Measurements from ENCODE around the gene ARHGAP31.

ARHGAP31 gene

GRCh38 chr3:119293871-119294695 lies at the start of gene ARHGAP31:
Gene ARHGAP31 (plus strand): TSS chr3:119294383. CDS start chr3:119294905, 522 bp downstream.
- no peaks in the 10 kb centered on the region for H3K4me1 ChIP-seq (ENCODE audit: insufficient read depth, insufficient read length)
- peaks cover 57% of the 10 kb centered on the region for H3K27me3 ChIP-seq (ENCODE audit: insufficient read depth, insufficient read length)

GRCh38 chr3:119245778-119246177 lies 48.4 kb upstream of the ARHGAP31 start:
- no peak for DNase-seq (ENCODE audit: low read depth, low spot score)
- H3K9me3 ChIP-seq (ENCODE audit: insufficient read depth, low read length), result peaks cover 21% of the 10 kb centered on the region
- no peaks in the 10 kb centered on the region for H3K27me3 ChIP-seq (ENCODE audit: insufficient read depth, insufficient read length)
- no peaks in the 10 kb centered on the region for H3K36me3 ChIP-seq (ENCODE audit: insufficient read depth, insufficient read length, low read length)
- no peak overlapping the region for H3K4me3 ChIP-seq (ENCODE audit: insufficient read length, low read depth)
- no peaks in the 10 kb centered on the region for H3K4me1 ChIP-seq (ENCODE audit: insufficient read depth, insufficient read length)
- no peak for TF ChIP-seq YY1 (IDR thresholded peaks at IDR 0.05; ENCODE audit: insufficient read depth, insufficient read length)
- no peak for TF ChIP-seq SUZ12 (IDR thresholded peaks at IDR 0.05; ENCODE audit: extremely low read depth, insufficient read depth, insufficient read length)
- no peak for TF ChIP-seq ZNF274 (IDR thresholded peaks at IDR 0.05; ENCODE audit: low read depth, low read length)
- H3K9ac ChIP-seq (ENCODE audit: insufficient read length, low read depth), result no peak overlapping the region

More at GRCh38 chr3:119293871-119294695, at the start of gene ARHGAP31:
- Histone ChIP-seq H3K4me3 (ENCODE audit: insufficient read length, low read depth) (peak within 1 kb of the TSS; percentile 57), H3K36me3 (ENCODE audit: insufficient read depth, insufficient read length, low read length) (no peaks in the 10 kb centered on the region), H3K9ac (ENCODE audit: insufficient read length, low read depth) (peak within 1 kb of the TSS; percentile 71), H3K9me3 (ENCODE audit: insufficient read depth, low read length) (no peaks in the 10 kb centered on the region)
- peak; percentile 38 for DNase-seq (ENCODE audit: low read depth, low spot score)
- TF ChIP-seq SUZ12 (IDR thresholded peaks at IDR 0.05; ENCODE audit: extremely low read depth, insufficient read depth, insufficient read length), result no peak
- no peak for TF ChIP-seq YY1 (IDR thresholded peaks at IDR 0.05; ENCODE audit: insufficient read depth, insufficient read length)
- TF ChIP-seq ZNF274 (IDR thresholded peaks at IDR 0.05; ENCODE audit: low read depth, low read length), result no peak

- Histone ChIP-seq H3K27me3 (ENCODE audit: insufficient read depth, insufficient read length) (no peaks in the 10 kb centered on the region), H3K9me3 (ENCODE audit: insufficient read depth, low read length) (peaks cover 9% of the 10 kb centered on the region; the same call in 1 of the 2 replicates), H3K4me1 (ENCODE audit: insufficient read depth, insufficient read length) (no peaks in the 10 kb centered on the region), H3K36me3 (ENCODE audit: insufficient read depth, insufficient read length, low read length) (no peaks in the 10 kb centered on the region), H3K9ac (ENCODE audit: insufficient read length, low read depth) (no peak overlapping the region), H3K4me3 (ENCODE audit: insufficient read length, low read depth) (no peak overlapping the region)
- no peak for TF ChIP-seq ZNF274 (IDR thresholded peaks at IDR 0.05; ENCODE audit: low read depth, low read length)
- no peak for TF ChIP-seq SUZ12 (IDR thresholded peaks at IDR 0.05; ENCODE audit: extremely low read depth, insufficient read depth, insufficient read length)
- TF ChIP-seq YY1 (IDR thresholded peaks at IDR 0.05; ENCODE audit: insufficient read depth, insufficient read length), result no peak
- DNase-seq (ENCODE audit: low read depth, low spot score), result no peak
Measured at GRCh38 chr3:119255214-119255613, 39.0 kb upstream of the ARHGAP31 start.

GRCh38 chr3:119257111-119257510 lies 37.1 kb upstream of the ARHGAP31 start:
- TF ChIP-seq SUZ12 (IDR thresholded peaks at IDR 0.05; ENCODE audit: extremely low read depth, insufficient read depth, insufficient read length), result no peak
- no peak for TF ChIP-seq YY1 (IDR thresholded peaks at IDR 0.05; ENCODE audit: insufficient read depth, insufficient read length)
- TF ChIP-seq ZNF274 (IDR thresholded peaks at IDR 0.05; ENCODE audit: low read depth, low read length), result no peak
- no peak for DNase-seq (ENCODE audit: low read depth, low spot score)

GRCh38 chr3:119257654-119258410 lies 36.4 kb upstream of the ARHGAP31 start:
- Histone ChIP-seq H3K27me3 (ENCODE audit: insufficient read depth, insufficient read length) (no peaks in the 10 kb centered on the region), H3K36me3 (ENCODE audit: insufficient read depth, insufficient read length, low read length) (no peaks in the 10 kb centered on the region), H3K4me3 (ENCODE audit: insufficient read length, low read depth) (no peak overlapping the region), H3K9ac (ENCODE audit: insufficient read length, low read depth) (no peak overlapping the region), H3K4me1 (ENCODE audit: insufficient read depth, insufficient read length) (no peaks in the 10 kb centered on the region), H3K9me3 (ENCODE audit: insufficient read depth, low read length) (peaks cover 9% of the 10 kb centered on the region; the same call in 1 of the 2 replicates)
- TF ChIP-seq YY1 (IDR thresholded peaks at IDR 0.05; ENCODE audit: insufficient read depth, insufficient read length) (no peak), ZNF274 (IDR thresholded peaks at IDR 0.05; ENCODE audit: low read depth, low read length) (no peak), SUZ12 (IDR thresholded peaks at IDR 0.05; ENCODE audit: extremely low read depth, insufficient read depth, insufficient read length) (no peak)
- no peak for DNase-seq (ENCODE audit: low read depth, low spot score)

More at GRCh38 chr3:119257111-119257510, 37.1 kb upstream of the ARHGAP31 start:
- H3K9ac ChIP-seq (ENCODE audit: insufficient read length, low read depth), result no peak overlapping the region
- no peaks in the 10 kb centered on the region for H3K27me3 ChIP-seq (ENCODE audit: insufficient read depth, insufficient read length)
- no peaks in the 10 kb centered on the region for H3K4me1 ChIP-seq (ENCODE audit: insufficient read depth, insufficient read length)
- H3K4me3 ChIP-seq (ENCODE audit: insufficient read length, low read depth), result no peak overlapping the region
- H3K36me3 ChIP-seq (ENCODE audit: insufficient read depth, insufficient read length, low read length), result no peaks in the 10 kb centered on the region
- H3K9me3 ChIP-seq (ENCODE audit: insufficient read depth, low read length), result peaks cover 9% of the 10 kb centered on the region; the same call in 1 of the 2 replicates

GRCh38 chr3:119258915-119259314 lies 35.3 kb upstream of the ARHGAP31 start:
- no peaks in the 10 kb centered on the region for H3K4me1 ChIP-seq (ENCODE audit: insufficient read depth, insufficient read length)
- H3K9me3 ChIP-seq (ENCODE audit: insufficient read depth, low read length), result peaks cover 9% of the 10 kb centered on the region; the same call in 1 of the 2 replicates
- no peaks in the 10 kb centered on the region for H3K36me3 ChIP-seq (ENCODE audit: insufficient read depth, insufficient read length, low read length)
- H3K27me3 ChIP-seq (ENCODE audit: insufficient read depth, insufficient read length), result no peaks in the 10 kb centered on the region
- TF ChIP-seq ZNF274 (IDR thresholded peaks at IDR 0.05; ENCODE audit: low read depth, low read length) (no peak), SUZ12 (IDR thresholded peaks at IDR 0.05; ENCODE audit: extremely low read depth, insufficient read depth, insufficient read length) (no peak), YY1 (IDR thresholded peaks at IDR 0.05; ENCODE audit: insufficient read depth, insufficient read length) (no peak)
- no peak for DNase-seq (ENCODE audit: low read depth, low spot score)
- no peak overlapping the region for H3K4me3 ChIP-seq (ENCODE audit: insufficient read length, low read depth)
- H3K9ac ChIP-seq (ENCODE audit: insufficient read length, low read depth), result no peak overlapping the region

- no peaks in the 10 kb centered on the region for H3K36me3 ChIP-seq (ENCODE audit: insufficient read depth, insufficient read length, low read length)
- H3K4me3 ChIP-seq (ENCODE audit: insufficient read length, low read depth), result no peak overlapping the region
- TF ChIP-seq YY1 (IDR thresholded peaks at IDR 0.05; ENCODE audit: insufficient read depth, insufficient read length) (no peak), SUZ12 (IDR thresholded peaks at IDR 0.05; ENCODE audit: extremely low read depth, insufficient read depth, insufficient read length) (no peak), ZNF274 (IDR thresholded peaks at IDR 0.05; ENCODE audit: low read depth, low read length) (no peak)
- peaks cover 9% of the 10 kb centered on the region; the same call in 1 of the 2 replicates for H3K9me3 ChIP-seq (ENCODE audit: insufficient read depth, low read length)
- DNase-seq (ENCODE audit: low read depth, low spot score), result no peak
- no peak overlapping the region for H3K9ac ChIP-seq (ENCODE audit: insufficient read length, low read depth)
- no peaks in the 10 kb centered on the region for H3K27me3 ChIP-seq (ENCODE audit: insufficient read depth, insufficient read length)
- no peaks in the 10 kb centered on the region for H3K4me1 ChIP-seq (ENCODE audit: insufficient read depth, insufficient read length)
Measured at GRCh38 chr3:119259821-119260220, 34.4 kb upstream of the ARHGAP31 start.
